HG03558 (cell line): ENCODE results near the gene ZFP90.
"Not testable (repeated sequence)": the region's sequence is repeated elsewhere in the genome, so short reads cannot be mapped to it uniquely, and the experiment has no call there.

Experiments used
- ATAC-seq: cut with Tn5 transposase; IDR thresholded peaks from one replicate; pipeline ENCODE4 v1.9.1; 2021; ENCODE audit warnings: moderate number of reproducible peaks; ENCODE audit not compliant: unreplicated experiment; ENCODE audit errors: extremely low read depth

The ZFP90 gene

DNA sequence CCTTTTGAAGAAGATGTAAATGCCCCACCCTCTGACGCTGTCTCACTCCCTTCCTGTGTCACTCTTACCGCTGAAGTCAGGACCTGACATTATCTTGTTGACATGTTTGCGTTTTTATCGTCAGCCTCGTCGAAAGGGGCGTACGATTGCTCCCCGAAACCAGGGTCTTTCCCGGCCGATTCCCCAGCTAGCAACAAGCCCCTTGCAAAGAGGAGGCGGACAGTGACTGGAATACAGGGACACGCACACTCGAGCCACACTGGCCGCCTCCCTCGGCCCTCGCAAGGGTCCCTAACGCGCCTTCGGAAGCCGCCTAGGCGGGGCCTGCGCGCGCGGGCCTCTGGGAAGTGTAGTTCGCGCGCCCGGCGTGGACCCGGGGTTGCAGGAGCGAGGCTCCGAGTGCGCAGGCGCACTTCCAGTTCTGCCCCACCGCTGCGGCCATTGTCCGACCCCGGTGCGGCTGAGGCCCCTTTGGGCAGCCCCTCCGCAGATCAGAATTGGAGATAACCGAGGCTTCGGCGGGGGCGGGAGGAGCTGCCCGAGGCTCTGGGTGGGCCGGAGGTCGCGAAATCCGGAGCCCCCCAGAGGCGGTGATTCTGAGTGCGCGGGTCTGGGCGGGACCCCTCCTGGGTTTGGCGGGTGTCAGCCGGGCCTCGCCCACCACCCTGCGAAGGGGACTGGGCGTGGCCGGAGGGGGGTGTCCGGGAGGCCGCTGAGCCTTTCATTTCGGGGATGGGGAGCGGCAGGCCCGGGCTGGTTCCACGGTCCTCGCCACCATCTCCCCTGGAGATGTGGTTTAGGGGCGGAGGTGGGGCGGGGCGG lies at the start of gene ZFP90:
Gene ZFP90 (plus strand): TSS at position 412 of the 822 bp plus-strand sequence. CDS start 502 bp downstream, outside the sequence.
- ATAC-seq: peak; percentile 58

- no peak for ATAC-seq
Measured at GRCh38 chr16:68490358-68490757, 48.7 kb upstream of the ZFP90 start.

DNA sequence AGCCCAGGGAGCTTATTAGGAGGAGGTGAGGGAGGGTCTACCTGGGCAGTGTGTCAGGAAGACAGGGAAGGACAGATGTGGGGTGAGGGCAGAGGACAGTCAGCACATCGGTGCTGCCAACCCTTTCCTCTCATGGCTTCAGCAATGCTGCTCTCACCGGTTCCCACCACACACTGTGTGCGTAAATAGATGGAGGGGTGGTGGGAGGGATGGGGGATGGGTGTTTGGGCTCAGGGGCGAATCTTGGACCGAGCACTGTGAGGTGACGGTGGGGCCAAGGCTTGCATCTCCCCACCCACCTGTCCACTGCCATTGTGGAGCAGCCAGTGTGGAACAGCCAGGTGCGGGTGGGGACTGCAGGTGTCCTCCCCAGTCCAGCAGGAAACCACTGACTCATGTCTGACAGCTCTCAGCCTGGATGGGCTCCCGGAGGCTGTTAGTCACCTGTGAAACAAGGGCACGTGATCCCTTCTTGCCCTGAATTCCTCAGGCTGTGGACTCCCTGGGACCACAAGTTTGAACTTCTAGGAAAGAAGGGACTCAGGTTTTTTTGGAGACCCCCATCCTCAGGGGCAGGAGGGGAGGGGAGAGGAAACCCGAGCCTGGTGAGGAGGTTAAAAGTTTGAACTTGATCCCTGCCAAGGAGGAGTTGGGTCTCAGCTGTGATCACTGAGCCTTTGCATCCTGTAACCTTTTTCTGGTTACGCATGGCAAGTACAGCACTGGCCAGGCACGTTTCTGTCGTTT lies 48.1 kb upstream of the ZFP90 start:
- no peak for ATAC-seq

DNA sequence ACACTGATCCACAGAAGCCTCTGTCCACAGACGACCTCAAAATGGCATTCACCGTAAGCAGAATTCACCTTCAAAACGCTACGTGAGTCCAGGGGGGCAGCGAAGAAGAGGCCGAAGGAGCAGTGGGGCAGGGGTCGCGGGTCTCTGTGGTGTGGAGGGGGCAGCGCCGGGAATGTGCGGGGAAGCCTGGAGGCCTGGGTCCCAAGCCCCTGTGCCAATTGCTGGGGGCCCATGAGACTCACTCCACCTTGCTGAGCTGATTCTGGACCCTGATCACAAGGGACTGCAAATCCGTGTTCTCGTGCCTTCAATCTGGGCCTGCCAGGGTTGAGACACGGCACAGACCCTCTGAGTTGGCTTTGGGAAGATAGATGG lies 47.5 kb upstream of the ZFP90 start:
- no peak for ATAC-seq

DNA sequence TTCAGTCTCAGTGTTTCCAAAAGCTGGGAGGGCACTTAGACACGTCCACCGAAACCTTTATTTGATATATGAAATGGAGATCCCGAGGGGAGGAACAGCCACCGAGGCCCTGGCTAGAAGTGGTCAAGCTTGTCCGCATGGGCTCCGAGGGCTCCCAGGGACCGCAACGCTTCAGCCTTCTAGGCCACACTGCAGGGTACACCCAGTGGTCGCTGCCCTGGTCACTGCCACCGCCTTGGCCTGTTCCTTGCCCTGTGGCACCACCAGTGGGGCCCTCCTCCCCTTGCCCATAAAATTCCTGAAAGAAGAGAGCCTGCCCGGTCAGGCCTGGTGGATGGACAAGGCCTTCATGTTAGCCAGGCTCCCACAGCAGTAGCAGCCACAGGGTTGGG lies 46.9 kb upstream of the ZFP90 start:
- ATAC-seq: no peak

DNA sequence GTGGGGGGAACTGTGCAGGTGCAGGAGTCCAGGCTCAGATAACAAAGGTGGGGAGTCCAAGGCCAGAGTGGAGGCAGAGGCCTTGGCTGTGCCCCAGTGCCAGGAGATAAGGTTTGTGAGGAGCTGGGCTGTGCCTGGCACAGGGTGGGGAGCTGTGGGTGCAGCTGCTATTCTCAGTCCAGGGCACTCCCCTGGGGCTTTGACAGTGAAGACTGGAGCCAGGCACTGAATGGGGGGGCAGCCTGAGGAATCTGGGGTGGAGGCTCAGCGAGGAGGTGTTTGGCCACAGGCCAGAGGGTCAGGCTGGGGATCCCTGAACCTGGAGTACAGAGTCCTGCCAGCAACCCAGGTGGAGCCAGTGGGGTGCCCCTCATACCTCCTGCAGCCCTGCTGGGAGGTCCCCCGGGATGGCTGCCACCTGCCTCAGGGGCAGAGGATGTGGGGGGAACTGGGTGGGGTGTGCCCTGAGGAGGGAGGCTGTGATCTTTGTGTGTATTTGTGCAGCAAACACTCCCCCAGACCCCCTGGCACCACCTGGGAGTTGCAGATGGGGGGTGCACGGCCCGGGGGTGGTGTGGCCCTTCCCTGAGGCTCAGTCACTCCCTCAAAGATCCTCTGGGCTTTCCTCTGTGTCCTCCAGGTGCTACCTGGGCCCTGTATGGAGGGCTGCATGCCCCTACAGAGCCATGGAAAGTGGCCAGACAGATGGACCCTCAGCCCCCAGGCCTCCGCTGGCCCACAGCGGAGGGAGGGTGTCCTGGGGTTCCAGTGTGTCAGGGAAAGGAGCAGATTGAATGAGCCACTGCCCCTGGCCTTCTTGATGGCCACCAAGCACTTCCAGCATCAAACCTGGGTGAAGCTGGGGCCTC lies 46.3 kb upstream of the ZFP90 start:
- ATAC-seq: no peak

GRCh38 chr16:68493412-68494070 lies 45.5 kb upstream of the ZFP90 start:
- ATAC-seq: no peak

GRCh38 chr16:68494261-68494660 lies 44.8 kb upstream of the ZFP90 start:
- not testable (repeated sequence) for ATAC-seq

DNA sequence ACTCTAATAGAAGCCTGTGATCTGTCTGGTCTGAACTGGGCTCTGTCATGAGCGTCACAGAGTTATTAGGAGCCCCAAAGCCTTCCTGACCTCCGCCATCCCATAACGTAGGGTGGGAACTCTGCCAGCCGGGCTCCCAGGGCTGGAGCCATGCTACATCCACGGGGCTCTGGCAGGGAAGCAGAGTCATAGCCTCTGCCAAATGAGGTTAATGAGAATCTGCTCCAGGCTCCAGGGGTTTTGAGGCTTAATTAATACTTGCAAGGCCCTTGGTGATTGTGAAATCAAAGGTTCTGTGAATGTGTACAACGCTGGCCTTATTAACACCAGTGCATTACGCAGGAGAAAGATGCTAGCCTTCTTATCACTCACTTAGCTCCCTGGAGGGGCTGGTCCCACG lies 42.4 kb upstream of the ZFP90 start:
- ATAC-seq: no peak

GRCh38 chr16:68499006-68499405 lies 40.1 kb upstream of the ZFP90 start:
- ATAC-seq: no peak

DNA sequence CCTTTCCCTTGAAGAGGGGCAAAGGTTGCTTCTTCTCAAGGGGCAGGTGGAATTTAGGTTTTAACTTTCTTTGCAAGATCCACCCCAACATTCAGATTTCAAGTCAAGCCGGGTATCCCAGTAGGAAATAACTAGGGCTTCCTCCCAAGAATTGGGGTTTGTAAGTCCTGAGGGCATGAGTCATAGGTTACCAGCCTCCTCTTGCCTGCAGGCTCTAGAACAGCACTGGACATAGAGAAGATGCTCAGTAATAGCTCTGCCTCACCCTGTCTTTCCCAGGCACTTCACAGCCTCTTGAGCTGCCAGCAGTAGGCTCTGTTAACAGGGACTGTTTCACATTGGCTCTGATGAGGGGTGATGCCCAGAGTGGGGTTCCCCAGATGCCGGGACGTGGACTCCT lies 35.8 kb upstream of the ZFP90 start:
- no peak for ATAC-seq

DNA sequence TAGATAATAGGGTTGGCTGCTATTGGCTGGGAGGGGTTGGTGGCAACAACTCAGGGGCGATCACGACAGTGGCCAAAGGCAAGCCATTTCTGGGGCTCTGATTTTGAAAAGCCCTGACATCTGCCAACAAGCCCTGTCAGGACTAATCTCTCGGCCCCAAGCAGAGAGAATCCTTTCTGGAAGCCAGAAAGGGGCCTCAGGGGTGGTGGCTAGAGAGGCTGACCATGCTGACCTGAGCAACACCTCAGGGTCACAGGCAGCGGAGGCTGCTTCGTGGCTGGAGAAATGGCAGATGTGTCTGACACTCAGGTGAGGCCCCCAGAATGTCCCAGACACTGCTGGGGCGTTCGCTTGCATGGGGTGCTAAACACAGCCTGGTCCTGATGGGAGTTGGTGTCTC lies 35.0 kb upstream of the ZFP90 start:
- no peak for ATAC-seq

GRCh38 chr16:68506331-68507053 lies 32.6 kb upstream of the ZFP90 start:
- ATAC-seq: no peak

- no peak for ATAC-seq
Measured at GRCh38 chr16:68508013-68508412, 31.1 kb upstream of the ZFP90 start.

DNA sequence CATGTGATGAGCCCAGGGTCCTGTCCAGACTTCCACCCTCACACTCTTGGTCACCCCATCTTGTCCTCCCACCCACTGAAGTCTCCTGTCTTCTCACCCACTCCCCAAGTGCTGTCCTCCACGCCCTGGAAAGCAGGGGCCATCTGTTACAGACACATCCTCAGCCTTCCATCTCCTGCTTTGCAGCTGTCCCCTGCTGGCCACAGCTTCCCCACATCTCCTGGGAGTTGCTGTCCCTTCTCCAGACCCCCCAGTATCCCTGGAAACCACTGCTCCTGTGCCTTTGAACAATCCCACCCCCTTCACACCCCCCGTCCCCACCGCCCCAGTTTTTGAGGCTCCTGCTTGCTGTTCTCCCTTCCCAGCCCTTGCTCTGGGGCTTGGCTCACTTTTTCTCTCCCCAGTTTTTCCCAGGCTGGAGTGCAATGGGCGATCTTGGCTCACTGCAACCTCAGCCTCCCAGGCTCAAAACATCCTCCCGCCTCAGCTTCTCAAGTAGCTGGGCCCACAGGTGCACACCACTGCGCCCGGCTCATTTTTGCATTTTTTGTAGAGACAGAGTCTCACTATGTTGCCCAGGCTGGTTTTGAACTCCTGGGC lies 30.4 kb upstream of the ZFP90 start:
- no peak for ATAC-seq

DNA sequence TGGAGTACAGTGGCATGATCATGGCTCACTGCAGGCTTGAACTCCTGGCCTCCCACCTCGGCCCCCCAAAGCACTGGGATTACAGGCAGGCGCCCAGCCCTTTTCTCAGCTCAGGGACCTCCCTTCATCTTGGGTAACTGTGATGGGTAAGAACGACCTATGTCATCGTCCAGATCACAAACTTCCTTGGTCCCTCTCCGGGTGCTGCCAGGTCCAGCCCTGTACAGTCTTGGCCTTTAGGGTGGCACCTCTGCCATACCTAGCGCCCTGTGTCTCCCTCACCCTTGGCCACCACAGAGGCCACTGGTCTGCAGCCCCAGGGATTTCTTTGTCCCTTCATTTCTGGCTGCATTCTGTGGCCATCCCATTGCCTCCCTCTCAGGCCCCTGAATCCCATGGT lies 29.7 kb upstream of the ZFP90 start:
- no peak for ATAC-seq

- ATAC-seq: no peak
Measured at GRCh38 chr16:68510775-68511174, 28.3 kb upstream of the ZFP90 start.

- no peak for ATAC-seq
Measured at GRCh38 chr16:68512183-68512582, 26.9 kb upstream of the ZFP90 start.

GRCh38 chr16:68512742-68513141 lies 26.3 kb upstream of the ZFP90 start:
- ATAC-seq: no peak
